ENCODE data around the gene USP11.
A peak's percentile ranks its signal among the peaks of the same experiment; 100 is the strongest.

USP11 gene

GRCh38 chrX:47199286-47199685 is 33.5 kb upstream of the USP11 start:
- H3K27ac Mint-ChIP-seq = peak overlapping the region in 1 of 3 experiments; percentile 59
- H3K9me3 Mint-ChIP-seq = no peaks in the 10 kb centered on the region
- H3K27me3 Mint-ChIP-seq (ENCODE audit: low read depth) = no peaks in the 10 kb centered on the region
- peaks cover 53% of the 10 kb centered on the region for H3K4me1 Mint-ChIP-seq
- no peak overlapping the region for H3K4me3 Mint-ChIP-seq
- H3K36me3 Mint-ChIP-seq (ENCODE audit: low read depth) = peaks cover 85% of the 10 kb centered on the region
- TF ChIP-seq CTCF (IDR thresholded peaks at IDR 0.05; ENCODE audit: unreplicated experiment in 3 of 3) = no peak

- no peaks in the 10 kb centered on the region for H3K27me3 Mint-ChIP-seq (ENCODE audit: low read depth)
- peaks cover 40% of the 10 kb centered on the region for H3K4me1 Mint-ChIP-seq
- no peak overlapping the region for H3K4me3 Mint-ChIP-seq
- no peaks in the 10 kb centered on the region for H3K9me3 Mint-ChIP-seq
- TF ChIP-seq CTCF (IDR thresholded peaks at IDR 0.05; ENCODE audit: unreplicated experiment in 3 of 3) = no peak
- H3K36me3 Mint-ChIP-seq (ENCODE audit: low read depth) = peaks cover 91% of the 10 kb centered on the region
- H3K27ac Mint-ChIP-seq = no peak overlapping the region
These were observed 32.2 kb upstream of the USP11 start for GRCh38 chrX:47200385-47201150.

- no peak for TF ChIP-seq CTCF (IDR thresholded peaks at IDR 0.05; ENCODE audit: unreplicated experiment in 3 of 3)
- peaks cover 31% of the 10 kb centered on the region for H3K4me1 Mint-ChIP-seq
- no peaks in the 10 kb centered on the region for H3K27me3 Mint-ChIP-seq (ENCODE audit: low read depth)
- peaks cover 91% of the 10 kb centered on the region for H3K36me3 Mint-ChIP-seq (ENCODE audit: low read depth)
- H3K9me3 Mint-ChIP-seq = no peaks in the 10 kb centered on the region
- no peak overlapping the region for H3K27ac Mint-ChIP-seq
- no peak overlapping the region for H3K4me3 Mint-ChIP-seq
These were observed 31.4 kb upstream of the USP11 start for GRCh38 chrX:47201345-47201944.

- H3K9me3 Mint-ChIP-seq = no peaks in the 10 kb centered on the region
- no peak overlapping the region for H3K27ac Mint-ChIP-seq
- TF ChIP-seq CTCF (IDR thresholded peaks at IDR 0.05; ENCODE audit: unreplicated experiment in 3 of 3) = no peak
- peaks cover 93% of the 10 kb centered on the region for H3K36me3 Mint-ChIP-seq (ENCODE audit: low read depth)
- no peaks in the 10 kb centered on the region for H3K27me3 Mint-ChIP-seq (ENCODE audit: low read depth)
- peaks cover 23% of the 10 kb centered on the region for H3K4me1 Mint-ChIP-seq
- no peak overlapping the region for H3K4me3 Mint-ChIP-seq
These were observed 30.5 kb upstream of the USP11 start for GRCh38 chrX:47202316-47202715.

GRCh38 chrX:47202877-47203276 is 29.9 kb upstream of the USP11 start:
- Mint-ChIP-seq H3K27me3 (ENCODE audit: low read depth) (no peaks in the 10 kb centered on the region), H3K36me3 (ENCODE audit: low read depth) (peaks cover 92% of the 10 kb centered on the region), H3K4me1 (peaks cover 17% of the 10 kb centered on the region)

More at GRCh38 chrX:47202877-47203276, 29.9 kb upstream of the USP11 start:
- TF ChIP-seq CTCF (IDR thresholded peaks at IDR 0.05; ENCODE audit: unreplicated experiment in 3 of 3) = no peak
- Mint-ChIP-seq H3K27ac (no peak overlapping the region), H3K9me3 (no peaks in the 10 kb centered on the region), H3K4me3 (no peak overlapping the region)
